Activated T-cell treated with anti-CD3 and anti-CD28 coated beads for 48 hours (primary cell): ENCODE measurements around the gene HIRA.
"Not testable (repeated sequence)": the region's sequence is repeated elsewhere in the genome, so short reads cannot be mapped to it uniquely, and the experiment has no call there.

ENCODE experiments used
- DNase-seq: peaks from one replicate; pipeline ENCODE4 v3.0.0-alpha.2; 2020; ENCODE audit warnings: low read depth

The HIRA gene

GRCh38 chr22:19443544-19444211 lies 12.1 kb upstream of the HIRA start:
- no peak for DNase-seq

- DNase-seq = no peak
These were observed 10.6 kb upstream of the HIRA start for GRCh38 chr22:19442166-19442565.

GRCh38 chr22:19440411-19441195 lies 9.1 kb upstream of the HIRA start:
- DNase-seq = no peak

- DNase-seq = no peak
These were observed 6.8 kb upstream of the HIRA start for GRCh38 chr22:19438298-19438697.

- DNase-seq = not testable (repeated sequence)
These were observed 5.1 kb upstream of the HIRA start for GRCh38 chr22:19436444-19437161.

GRCh38 chr22:19434829-19435580 lies 3.5 kb upstream of the HIRA start:
- DNase-seq = no peak

- no peak for DNase-seq
These were observed 2.9 kb upstream of the HIRA start for GRCh38 chr22:19434401-19434800.

- DNase-seq = peak; percentile 93
These were observed 759 bp upstream of the HIRA start, which contains the start of gene MRPL40 for GRCh38 chr22:19432133-19432851. MRPL40 (plus strand) TSS chr22:19432545; CDS start chr22:19432555, 10 bp downstream.

- DNase-seq = peak; percentile 23
These were observed 517 bp downstream of the HIRA start for GRCh38 chr22:19430890-19431541.

GRCh38 chr22:19429950-19430889 lies 1.3 kb downstream of the HIRA start:
- DNase-seq = no peak

- DNase-seq = no peak
These were observed 7.4 kb downstream of the HIRA start for GRCh38 chr22:19424186-19424500.

- DNase-seq = no peak
These were observed 8.9 kb downstream of the HIRA start for GRCh38 chr22:19422440-19423301.

- no peak for DNase-seq
These were observed 11.2 kb downstream of the HIRA start for GRCh38 chr22:19420321-19420720.

GRCh38 chr22:19419464-19420178 lies 11.9 kb downstream of the HIRA start:
- peak; percentile 41 for DNase-seq

GRCh38 chr22:19419086-19419463 lies 12.5 kb downstream of the HIRA start:
- DNase-seq = no peak

- DNase-seq = no peak
These were observed 18.6 kb downstream of the HIRA start for GRCh38 chr22:19412923-19413322.

GRCh38 chr22:19412478-19412877 lies 19.1 kb downstream of the HIRA start:
- no peak for DNase-seq

- no peak for DNase-seq
These were observed 19.9 kb downstream of the HIRA start for GRCh38 chr22:19411690-19412045.
